ENCODE results near the gene FDX2. TPM values are rescaled to one million over a fixed set of nuclear protein-coding genes. Genes with fewer than 3 reads are reported as not detected.

The FDX2 gene
- total RNA-seq, 1 experiment from 2014 or later: 21.0 TPM

GRCh38 chr19:10353793-10354391 lies 38.1 kb upstream of the FDX2 start:
- Histone ChIP-seq H4K20me1 (ENCODE audit: insufficient read depth) (no peaks in the 10 kb centered on the region), H3K9ac (ENCODE audit: low read length) (no peak overlapping the region), H3K27me3 (ENCODE audit: insufficient read depth, low read length) (no peaks in the 10 kb centered on the region), H3K9me3 (ENCODE audit: control insufficient read depth in 1 of 2, insufficient read depth in 1 of 2, low read depth in 1 of 2, low read length in 2 of 2) (no peaks in the 10 kb centered on the region), H3K9me2 (ENCODE audit: insufficient read depth) (no peaks in the 10 kb centered on the region), H3K79me2 (ENCODE audit: insufficient read depth, low read length) (no peaks in the 10 kb centered on the region), H3K27ac (ENCODE audit: low read depth, low read length) (no peak overlapping the region), H3K4me1 (ENCODE audit: control insufficient read depth in 1 of 2, insufficient read depth in 2 of 2, low read length in 2 of 2) (no peaks in the 10 kb centered on the region; a peak in 1 of 4 replicates), H3K4me2 (ENCODE audit: low read length) (no peak overlapping the region), H2AFZ (ENCODE audit: low read depth, low read length, poor library complexity, severe bottlenecking) (no peak overlapping the region), H3K36me3 (ENCODE audit: control insufficient read depth in 1 of 2, insufficient read depth in 2 of 2, low read length in 2 of 2) (peaks cover 3 to 14% of the 10 kb centered on the region in 2 experiments; a peak in 3 of 4 replicates), H3K4me3 (replicated peaks in 1 of 2; ENCODE audit: low read depth in 1 of 2, low read length in 2 of 2) (no peak overlapping the region)
- ChIA-PET RAD21 (ENCODE audit: low non-redundant PET in 1 of 2, low total read pairs in 2 of 2, uncharacterized antibody in 2 of 2, unreplicated experiment in 2 of 2) (no interaction called here), CTCF (no interaction called here), POLR2A (interaction anchor here (0.6 kb wide), 2 partner anchors 13 to 748 kb away, joined by 3 read pairs; no protein-coding TSS in a partner anchor)
- no peak for TF ChIP-seq SRF (IDR thresholded peaks at IDR 0.05; ENCODE audit: low read depth)
- TF ChIP-seq REST (IDR thresholded peaks at IDR 0.05; ENCODE audit: low read depth): no peak
- no peak for TF ChIP-seq TCF7L2 (IDR thresholded peaks at IDR 0.05; ENCODE audit: borderline replicate concordance, extremely low read depth, insufficient read depth, insufficient read length)
- TF ChIP-seq YY1 (IDR thresholded peaks at IDR 0.05; ENCODE audit: extremely low read depth, insufficient replicate concordance, low read depth, low read length): no peak
- DNase-seq (ENCODE audit: low read depth, low spot score) (peak; percentile 32), ATAC-seq (peak; percentile 90)
- intact Hi-C loops (cut with micrococcal nuclease): no loop called here
- BruUV-seq (replicated peaks): no TSS peak
